IPS-18c (cell line): ENCODE data around the gene KEAP1.
"Not testable (repeated sequence)": the region's sequence is repeated elsewhere in the genome, so short reads cannot be mapped to it uniquely, and the experiment has no call there.

Source experiments
- H3K4me3 ChIP-seq: 2 replicates; pipeline ENCODE4 v1.7.0; 2013; ENCODE audit warnings: low read depth, mild to moderate bottlenecking, low read length, moderate library complexity; ENCODE audit not compliant: insufficient read depth
- H3K9me3 ChIP-seq: one replicate; pipeline ENCODE4 v1.6.1; 2013; ENCODE audit warnings: mild to moderate bottlenecking, low read length, moderate library complexity; ENCODE audit not compliant: control insufficient read depth, insufficient read depth

The KEAP1 gene

GRCh38 chr19:10533646-10534386 is 30.7 kb upstream of the KEAP1 start:
- H3K9me3 ChIP-seq, result no peaks in the 10 kb centered on the region
- H3K4me3 ChIP-seq, result no peak overlapping the region

DNA sequence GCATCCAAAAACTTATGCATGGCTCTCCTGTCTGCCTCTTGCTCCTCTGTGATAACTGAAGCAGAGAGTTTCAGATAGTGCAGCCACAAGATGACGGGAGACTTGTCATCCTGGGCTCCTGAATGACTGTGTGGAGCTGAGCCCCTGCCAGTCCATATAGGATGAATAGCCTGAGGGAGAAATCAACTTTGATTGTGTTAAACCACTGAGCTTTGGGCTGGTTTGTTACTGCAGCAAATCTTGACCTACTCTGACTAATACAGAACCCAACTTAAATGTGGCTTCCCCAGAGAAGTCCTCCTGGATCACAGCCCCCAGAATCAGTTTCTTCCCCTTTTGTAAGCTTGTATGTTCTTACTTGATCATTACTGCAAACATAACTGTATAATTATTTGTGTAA is 29.3 kb upstream of the KEAP1 start:
- no peak overlapping the region for H3K4me3 ChIP-seq
- H3K9me3 ChIP-seq, result no peaks in the 10 kb centered on the region

- H3K4me3 ChIP-seq, H3K9me3 ChIP-seq: not testable (repeated sequence)
Measured at GRCh38 chr19:10526887-10527286, 23.7 kb upstream of the KEAP1 start.

- H3K9me3 ChIP-seq, result no peaks in the 10 kb centered on the region
- H3K4me3 ChIP-seq, result no peak overlapping the region
Measured at GRCh38 chr19:10525636-10526035, 22.5 kb upstream of the KEAP1 start.

GRCh38 chr19:10523135-10523636 is 20.0 kb upstream of the KEAP1 start:
- no peak overlapping the region for H3K4me3 ChIP-seq
- no peaks in the 10 kb centered on the region for H3K9me3 ChIP-seq

DNA sequence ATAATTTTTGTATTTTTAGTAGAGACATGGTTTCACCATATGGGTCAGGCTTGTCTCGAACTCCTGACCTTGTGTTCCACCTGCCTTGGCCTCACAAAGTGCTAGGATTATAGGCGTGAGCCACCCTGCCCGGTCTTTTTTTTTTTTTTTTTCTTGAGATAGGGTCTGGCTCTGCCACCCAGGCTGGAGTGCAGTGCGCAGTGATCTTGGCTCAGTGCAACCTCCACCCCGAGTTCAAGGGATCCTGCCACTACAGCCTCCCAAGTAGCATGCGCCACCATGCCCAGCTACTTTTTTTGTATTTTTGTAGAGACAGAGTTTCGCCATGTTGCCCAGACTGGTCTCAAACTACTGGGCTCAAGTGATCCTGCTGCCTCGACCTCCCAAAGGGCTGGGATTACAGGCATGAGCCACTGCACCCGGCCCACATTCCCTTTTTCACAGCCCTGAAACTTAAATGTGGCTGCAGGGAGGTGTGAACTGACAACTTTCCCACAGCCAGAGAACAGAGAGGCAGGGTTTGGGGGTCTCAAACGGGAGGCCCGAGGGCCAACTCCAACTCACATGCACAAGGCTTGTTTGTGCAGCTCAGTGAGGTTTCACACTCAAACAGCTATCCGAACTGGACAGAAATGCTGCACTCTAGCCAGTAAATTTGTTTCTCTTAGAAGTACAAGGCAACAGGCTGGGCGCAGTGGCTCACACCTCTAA is 18.5 kb upstream of the KEAP1 start:
- Histone ChIP-seq H3K4me3 (no peak overlapping the region), H3K9me3 (no peaks in the 10 kb centered on the region)

GRCh38 chr19:10520652-10521318 is 17.6 kb upstream of the KEAP1 start:
- H3K9me3 ChIP-seq, result no peaks in the 10 kb centered on the region
- no peak overlapping the region for H3K4me3 ChIP-seq

DNA sequence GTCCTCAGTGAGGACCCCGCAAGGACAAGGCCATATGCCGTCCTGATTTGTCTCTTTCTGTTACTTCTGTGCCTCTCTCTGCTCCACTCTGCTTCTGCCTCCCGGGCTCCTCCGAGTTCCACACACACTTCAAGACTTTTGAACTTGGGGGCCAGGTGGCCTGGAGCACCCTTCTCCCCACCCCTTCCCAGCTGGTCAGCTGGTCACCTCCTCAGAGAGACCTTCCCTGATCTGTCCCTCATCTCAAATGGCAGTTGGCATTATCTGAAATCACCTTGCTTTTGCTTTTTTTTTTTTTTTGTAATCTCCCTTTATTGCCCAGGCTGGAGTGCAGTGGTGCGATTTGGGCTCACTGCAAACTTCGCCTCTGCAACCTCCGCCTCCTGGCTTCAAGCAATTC is 16.3 kb upstream of the KEAP1 start:
- no peak overlapping the region for H3K4me3 ChIP-seq

GRCh38 chr19:10518444-10519361 is 15.5 kb upstream of the KEAP1 start:
- H3K4me3 ChIP-seq, result peak overlapping the region; percentile 60
- H3K9me3 ChIP-seq, result no peaks in the 10 kb centered on the region

More for the DNA sequence above, 16.3 kb upstream of the KEAP1 start:
- H3K9me3 ChIP-seq, result no peaks in the 10 kb centered on the region

- H3K9me3 ChIP-seq, result no peaks in the 10 kb centered on the region
- peak overlapping the region; percentile 60 for H3K4me3 ChIP-seq
Measured at GRCh38 chr19:10517760-10518443, 14.7 kb upstream of the KEAP1 start.

DNA sequence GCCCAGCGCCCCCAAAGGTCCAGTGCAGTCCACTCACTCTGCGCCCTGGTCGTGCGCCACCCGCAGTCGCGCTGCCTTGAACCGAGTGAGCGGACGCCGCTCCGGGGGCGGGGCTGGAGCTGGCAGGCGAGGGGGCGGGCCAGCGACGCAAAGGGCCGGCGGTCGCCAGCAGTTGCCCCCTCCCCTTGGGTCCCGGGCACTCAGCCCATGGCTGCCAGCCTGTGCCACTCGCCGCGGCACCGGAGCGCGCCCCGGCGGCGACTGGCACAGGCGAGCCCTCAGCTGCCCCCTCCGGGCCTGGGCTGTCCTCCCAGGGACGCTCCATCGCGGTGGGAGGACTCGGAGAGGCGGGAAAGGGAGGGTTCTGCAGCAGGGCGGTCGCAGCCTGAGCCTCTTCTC is 14.2 kb upstream of the KEAP1 start, which contains the start of gene S1PR5:
Gene S1PR5, minus strand, starts transcription at position 87 of the 399 bp plus-strand sequence. CDS start 2,436 bp downstream, outside the sequence.
- H3K9me3 ChIP-seq, result no peaks in the 10 kb centered on the region

GRCh38 chr19:10516671-10517286 is 13.6 kb upstream of the KEAP1 start:
- Histone ChIP-seq H3K4me3 (peak overlapping the region; percentile 60), H3K9me3 (no peaks in the 10 kb centered on the region)

More for the DNA sequence above, 14.2 kb upstream of the KEAP1 start, which contains the start of gene S1PR5:
- peak within 1 kb of the TSS; percentile 60 for H3K4me3 ChIP-seq

GRCh38 chr19:10516064-10516385 is 12.9 kb upstream of the KEAP1 start:
- Histone ChIP-seq H3K9me3 (no peaks in the 10 kb centered on the region), H3K4me3 (no peak overlapping the region)

DNA sequence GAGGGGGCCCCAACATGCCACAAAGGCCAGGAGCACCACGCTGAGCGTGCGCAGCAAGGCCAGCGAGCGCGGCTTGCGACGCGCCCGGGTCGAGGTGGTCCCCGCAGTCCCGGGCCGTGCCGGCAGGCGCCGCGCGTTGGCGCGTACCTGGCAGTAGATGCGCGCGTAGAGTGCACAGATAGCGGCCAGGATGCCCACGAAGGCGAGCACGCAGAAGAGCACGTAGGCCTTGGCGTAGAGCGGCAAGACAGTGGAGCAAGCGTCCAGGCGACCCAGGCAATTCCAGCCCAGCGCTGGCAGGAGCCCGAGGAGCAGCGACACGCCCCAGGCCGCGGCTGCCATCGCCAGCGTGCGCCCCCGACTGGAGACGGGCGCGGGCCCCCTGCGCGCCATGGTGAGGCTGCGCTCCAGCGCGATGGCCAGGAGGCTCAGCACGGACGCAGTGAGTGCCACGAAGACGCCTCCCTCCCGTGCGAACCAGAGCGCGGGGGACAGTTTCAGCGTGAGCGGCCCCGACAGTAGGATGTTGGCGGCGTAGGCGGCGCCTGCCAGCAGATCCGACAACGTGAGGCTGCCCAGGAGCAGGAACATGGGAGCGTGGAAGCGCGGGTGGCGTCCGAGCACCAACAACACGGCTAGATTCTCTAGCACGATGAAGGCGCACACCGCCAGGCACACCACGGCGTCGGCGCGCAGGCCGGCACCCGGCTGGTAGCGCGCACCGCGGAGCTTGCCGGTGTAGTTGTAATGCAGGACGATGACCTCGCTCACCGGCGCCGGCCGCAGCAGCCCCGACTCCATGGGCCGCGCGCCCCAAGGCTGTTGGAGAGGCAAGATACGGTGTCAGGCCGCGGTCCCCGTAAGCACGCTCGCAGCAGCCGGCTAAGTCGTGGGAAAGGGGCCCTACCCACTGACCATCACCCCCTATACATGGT is 11.3 kb upstream of the KEAP1 start:
- Histone ChIP-seq H3K9me3 (no peaks in the 10 kb centered on the region), H3K4me3 (peak overlapping the region; percentile 62)

GRCh38 chr19:10513223-10513622 is 10.1 kb upstream of the KEAP1 start:
- no peak overlapping the region for H3K4me3 ChIP-seq
- H3K9me3 ChIP-seq, result no peaks in the 10 kb centered on the region
